Measurements from ENCODE around the gene ARHGEF17. TPM values are rescaled to one million over a fixed set of nuclear protein-coding genes. Genes with fewer than 3 reads are reported as not detected.

The ARHGEF17 gene
- total and polyA plus RNA-seq, 2 experiments from 2014 or later: 30.2 to 35.6 TPM

DNA sequence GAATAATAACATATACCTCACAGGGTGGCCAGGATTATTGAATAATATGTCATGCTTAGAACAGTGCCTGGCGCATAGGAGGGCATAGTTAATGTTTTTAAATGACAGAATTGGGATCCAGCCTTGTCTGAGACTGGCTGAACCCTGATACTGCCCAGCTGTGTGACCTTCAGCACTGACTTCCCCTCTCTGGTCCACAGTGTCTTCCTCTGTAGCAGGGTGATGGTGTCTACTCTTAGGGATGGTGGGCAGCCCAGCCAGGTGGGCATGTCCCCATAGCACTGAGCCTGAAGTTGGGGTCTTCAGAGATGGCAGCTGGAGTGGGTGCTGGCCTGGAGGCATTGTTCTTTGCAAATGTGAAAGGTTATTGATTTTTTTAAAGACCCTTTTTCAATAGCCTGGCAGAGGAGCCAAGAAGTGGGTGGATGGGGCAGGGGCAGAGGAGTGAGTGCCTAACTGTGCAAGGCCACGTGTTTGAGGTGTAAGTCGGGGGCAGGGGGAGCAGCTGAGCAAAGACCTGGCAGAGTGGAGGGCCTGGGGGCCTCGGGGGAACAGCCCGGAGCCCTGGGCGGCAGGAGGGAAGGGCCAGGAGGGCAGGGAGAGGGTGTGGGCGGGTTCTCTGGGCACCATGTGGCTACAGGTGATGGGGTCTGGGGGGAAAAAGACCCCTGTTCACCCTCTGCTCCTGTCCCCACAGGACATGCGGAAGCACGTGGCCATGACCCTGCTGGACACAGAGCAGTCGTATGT, 38.3 kb downstream of the ARHGEF17 start:
- Histone ChIP-seq H3K4me2 (no peak overlapping the region), H4K20me1 (ENCODE audit: insufficient read depth, poor library complexity, severe bottlenecking) (peaks cover 47% of the 10 kb centered on the region), H2AFZ (no peak overlapping the region), H3K36me3 (replicated peaks; ENCODE audit: insufficient read depth, low read depth) (no peaks in the 10 kb centered on the region), H3K4me1 (ENCODE audit: insufficient read depth) (peaks cover 10% of the 10 kb centered on the region), H3K27me3 (no peaks in the 10 kb centered on the region), H3K27ac (no peak overlapping the region), H3K9me2 (replicated peaks; ENCODE audit: insufficient read depth) (no peaks in the 10 kb centered on the region), H3K79me2 (peaks cover 48% of the 10 kb centered on the region), H3K4me3 (no peak overlapping the region), H3K9me3 (ENCODE audit: low read depth) (no peaks in the 10 kb centered on the region)
- 84% methylated on average over 10 of the region's 10 CpGs for whole genome bisulfite sequencing (ENCODE audit: low lambda C conversion rate, missing lambda C conversion rate)
- no peak for TF ChIP-seq EZH2 (IDR thresholded peaks at IDR 0.05; ENCODE audit: borderline replicate concordance)
- TF ChIP-seq, protein P1, sequence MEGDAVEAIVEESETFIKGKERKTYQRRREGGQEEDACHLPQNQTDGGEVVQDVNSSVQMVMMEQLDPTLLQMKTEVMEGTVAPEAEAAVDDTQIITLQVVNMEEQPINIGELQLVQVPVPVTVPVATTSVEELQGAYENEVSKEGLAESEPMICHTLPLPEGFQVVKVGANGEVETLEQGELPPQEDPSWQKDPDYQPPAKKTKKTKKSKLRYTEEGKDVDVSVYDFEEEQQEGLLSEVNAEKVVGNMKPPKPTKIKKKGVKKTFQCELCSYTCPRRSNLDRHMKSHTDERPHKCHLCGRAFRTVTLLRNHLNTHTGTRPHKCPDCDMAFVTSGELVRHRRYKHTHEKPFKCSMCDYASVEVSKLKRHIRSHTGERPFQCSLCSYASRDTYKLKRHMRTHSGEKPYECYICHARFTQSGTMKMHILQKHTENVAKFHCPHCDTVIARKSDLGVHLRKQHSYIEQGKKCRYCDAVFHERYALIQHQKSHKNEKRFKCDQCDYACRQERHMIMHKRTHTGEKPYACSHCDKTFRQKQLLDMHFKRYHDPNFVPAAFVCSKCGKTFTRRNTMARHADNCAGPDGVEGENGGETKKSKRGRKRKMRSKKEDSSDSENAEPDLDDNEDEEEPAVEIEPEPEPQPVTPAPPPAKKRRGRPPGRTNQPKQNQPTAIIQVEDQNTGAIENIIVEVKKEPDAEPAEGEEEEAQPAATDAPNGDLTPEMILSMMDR (IDR thresholded peaks at IDR 0.05; ENCODE audit: poor library complexity): no peak
- no peak for TF ChIP-seq EZH2phosphoT487 (IDR thresholded peaks at IDR 0.05; ENCODE audit: low read depth, severe bottlenecking, unreplicated experiment)
- DNase-seq (ENCODE audit: low spot score): no peak

DNA sequence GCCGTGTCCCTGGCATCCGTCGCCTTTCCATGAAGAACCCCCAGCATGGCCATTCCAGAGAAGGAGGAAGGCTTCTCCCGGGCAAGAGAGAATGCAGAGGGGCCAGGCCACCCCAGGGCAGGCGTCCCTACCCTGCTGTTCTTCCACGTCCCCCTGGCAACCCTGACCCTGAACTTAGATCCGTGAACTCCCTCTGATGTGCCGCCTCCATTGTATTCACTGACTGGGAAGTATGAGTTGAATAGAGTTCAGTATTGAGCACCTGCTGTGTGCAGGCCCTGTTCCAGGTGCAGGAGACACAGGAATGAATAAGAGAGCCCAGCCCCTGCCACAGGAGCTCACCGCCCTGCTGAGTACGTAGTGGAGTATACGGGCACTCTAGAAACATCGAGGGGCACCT, 39.0 kb downstream of the ARHGEF17 start:
- Histone ChIP-seq H4K20me1 (ENCODE audit: insufficient read depth, poor library complexity, severe bottlenecking) (peaks cover 47% of the 10 kb centered on the region), H3K4me3 (no peak overlapping the region), H3K9me2 (replicated peaks; ENCODE audit: insufficient read depth) (no peaks in the 10 kb centered on the region), H3K4me1 (ENCODE audit: insufficient read depth) (peaks cover 10% of the 10 kb centered on the region), H3K9me3 (ENCODE audit: low read depth) (no peaks in the 10 kb centered on the region), H3K27me3 (no peaks in the 10 kb centered on the region), H2AFZ (no peak overlapping the region), H3K27ac (no peak overlapping the region), H3K36me3 (replicated peaks; ENCODE audit: insufficient read depth, low read depth) (no peaks in the 10 kb centered on the region), H3K4me2 (no peak overlapping the region), H3K79me2 (peaks cover 48% of the 10 kb centered on the region)
- no peak for DNase-seq (ENCODE audit: low spot score)
- TF ChIP-seq, protein P1 (IDR thresholded peaks at IDR 0.05; ENCODE audit: poor library complexity): no peak
- TF ChIP-seq EZH2phosphoT487 (IDR thresholded peaks at IDR 0.05; ENCODE audit: low read depth, severe bottlenecking, unreplicated experiment): no peak
- TF ChIP-seq EZH2 (IDR thresholded peaks at IDR 0.05; ENCODE audit: borderline replicate concordance): no peak
- WGBS (ENCODE audit: low lambda C conversion rate, missing lambda C conversion rate): 88% methylated on average over 12 of the region's 12 CpGs

DNA sequence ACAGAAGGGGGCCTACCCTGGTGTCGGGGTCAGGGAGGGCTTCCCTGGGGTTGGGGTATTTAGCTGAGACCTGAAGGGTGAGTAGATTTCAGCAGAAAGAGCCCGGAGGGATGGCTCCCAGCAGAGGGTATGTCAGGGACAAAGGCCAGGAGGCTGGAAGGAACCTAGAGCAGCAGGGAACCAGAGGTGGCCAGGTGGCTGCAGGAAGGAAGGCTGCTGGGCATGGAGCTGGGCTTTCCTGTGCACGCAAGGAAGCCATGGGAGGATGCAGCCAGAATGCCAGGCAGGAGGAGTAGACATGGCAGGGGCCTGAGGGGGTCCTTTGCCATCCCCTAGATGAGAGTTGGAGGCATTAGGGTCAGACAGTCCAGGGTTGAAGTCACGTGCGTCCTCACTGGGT, 40.8 kb downstream of the ARHGEF17 start:
- H3K9me2 ChIP-seq (replicated peaks; ENCODE audit: insufficient read depth): no peaks in the 10 kb centered on the region
- TF ChIP-seq EZH2phosphoT487 (IDR thresholded peaks at IDR 0.05; ENCODE audit: low read depth, severe bottlenecking, unreplicated experiment) (no peak), EZH2 (IDR thresholded peaks at IDR 0.05; ENCODE audit: borderline replicate concordance) (no peak)
- TF ChIP-seq, protein P1 (IDR thresholded peaks at IDR 0.05; ENCODE audit: poor library complexity): no peak
- no peak overlapping the region for H3K4me2 ChIP-seq
- H3K36me3 ChIP-seq (replicated peaks; ENCODE audit: insufficient read depth, low read depth): no peaks in the 10 kb centered on the region
- H3K27me3 ChIP-seq: no peaks in the 10 kb centered on the region
- H4K20me1 ChIP-seq (ENCODE audit: insufficient read depth, poor library complexity, severe bottlenecking): peaks cover 30% of the 10 kb centered on the region
- H3K4me3 ChIP-seq: no peak overlapping the region
- no peak overlapping the region for H2AFZ ChIP-seq
- 89% methylated on average over 5 of the region's 5 CpGs for WGBS (ENCODE audit: low lambda C conversion rate, missing lambda C conversion rate)
- no peak for DNase-seq (ENCODE audit: low spot score)
- no peaks in the 10 kb centered on the region for H3K9me3 ChIP-seq (ENCODE audit: low read depth)
- no peak overlapping the region for H3K27ac ChIP-seq
- H3K4me1 ChIP-seq (ENCODE audit: insufficient read depth): no peaks in the 10 kb centered on the region
- H3K79me2 ChIP-seq: peaks cover 33% of the 10 kb centered on the region
